SW480 (cell line): ENCODE results near the gene IFNA4.

Experiments used
- DNase-seq: peaks from one replicate; pipeline ENCODE4 v3.0.0-alpha.2; 2016; ENCODE audit warnings: low spot score

IFNA4 gene

GRCh38 chr9:21165516-21165915 lies 21.9 kb downstream of the IFNA4 start:
- DNase-seq, result no peak

GRCh38 chr9:21160178-21160577 lies 27.2 kb downstream of the IFNA4 start:
- peak; percentile 29 for DNase-seq

GRCh38 chr9:21155501-21155900 lies 31.9 kb downstream of the IFNA4 start:
- DNase-seq, result no peak

GRCh38 chr9:21154018-21154608 lies 33.3 kb downstream of the IFNA4 start:
- DNase-seq, result peak; percentile 53

GRCh38 chr9:21153336-21154017 lies 33.9 kb downstream of the IFNA4 start:
- DNase-seq, result peak; percentile 4

GRCh38 chr9:21144603-21145002 lies 42.8 kb downstream of the IFNA4 start:
- DNase-seq, result no peak

GRCh38 chr9:21141427-21141882 lies 45.9 kb downstream of the IFNA4 start, which contains the start of gene IFNW1:
TSS of gene IFNW1 (minus strand) at chr9:21141832. CDS start at chr9:21141570, 262 bp downstream.
- no peak for DNase-seq

GRCh38 chr9:21137020-21137419 lies 50.4 kb downstream of the IFNA4 start:
- no peak for DNase-seq
